ENCODE data around the gene TBCA.

- TF ChIP-seq POLR2A (conservative IDR thresholded peaks at IDR 0.05): no peak
- no peak for TF ChIP-seq HINFP (tag; conservative IDR thresholded peaks at IDR 0.05; ENCODE audit: low read depth)
- TF ChIP-seq ZNF133 (CRISPR knock-in tag; IDR thresholded peaks at IDR 0.05): no peak
- no peak for TF ChIP-seq NONO (IDR thresholded peaks at IDR 0.05; ENCODE audit: low read depth in 2 of 2, low read length in 1 of 2)
- TF ChIP-seq, protein P1, sequence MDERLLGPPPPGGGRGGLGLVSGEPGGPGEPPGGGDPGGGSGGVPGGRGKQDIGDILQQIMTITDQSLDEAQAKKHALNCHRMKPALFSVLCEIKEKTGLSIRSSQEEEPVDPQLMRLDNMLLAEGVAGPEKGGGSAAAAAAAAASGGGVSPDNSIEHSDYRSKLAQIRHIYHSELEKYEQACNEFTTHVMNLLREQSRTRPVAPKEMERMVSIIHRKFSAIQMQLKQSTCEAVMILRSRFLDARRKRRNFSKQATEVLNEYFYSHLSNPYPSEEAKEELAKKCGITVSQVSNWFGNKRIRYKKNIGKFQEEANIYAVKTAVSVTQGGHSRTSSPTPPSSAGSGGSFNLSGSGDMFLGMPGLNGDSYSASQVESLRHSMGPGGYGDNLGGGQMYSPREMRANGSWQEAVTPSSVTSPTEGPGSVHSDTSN (CRISPR knock-in tag; IDR thresholded peaks at IDR 0.05; ENCODE audit: low read depth): no peak
- TF ChIP-seq, protein P1 (tag; conservative IDR thresholded peaks at IDR 0.05; ENCODE audit: low read depth): no peak
- TF ChIP-seq TGIF2 (CRISPR knock-in tag; IDR thresholded peaks at IDR 0.05): no peak
- TF ChIP-seq, protein P2, sequence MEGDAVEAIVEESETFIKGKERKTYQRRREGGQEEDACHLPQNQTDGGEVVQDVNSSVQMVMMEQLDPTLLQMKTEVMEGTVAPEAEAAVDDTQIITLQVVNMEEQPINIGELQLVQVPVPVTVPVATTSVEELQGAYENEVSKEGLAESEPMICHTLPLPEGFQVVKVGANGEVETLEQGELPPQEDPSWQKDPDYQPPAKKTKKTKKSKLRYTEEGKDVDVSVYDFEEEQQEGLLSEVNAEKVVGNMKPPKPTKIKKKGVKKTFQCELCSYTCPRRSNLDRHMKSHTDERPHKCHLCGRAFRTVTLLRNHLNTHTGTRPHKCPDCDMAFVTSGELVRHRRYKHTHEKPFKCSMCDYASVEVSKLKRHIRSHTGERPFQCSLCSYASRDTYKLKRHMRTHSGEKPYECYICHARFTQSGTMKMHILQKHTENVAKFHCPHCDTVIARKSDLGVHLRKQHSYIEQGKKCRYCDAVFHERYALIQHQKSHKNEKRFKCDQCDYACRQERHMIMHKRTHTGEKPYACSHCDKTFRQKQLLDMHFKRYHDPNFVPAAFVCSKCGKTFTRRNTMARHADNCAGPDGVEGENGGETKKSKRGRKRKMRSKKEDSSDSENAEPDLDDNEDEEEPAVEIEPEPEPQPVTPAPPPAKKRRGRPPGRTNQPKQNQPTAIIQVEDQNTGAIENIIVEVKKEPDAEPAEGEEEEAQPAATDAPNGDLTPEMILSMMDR (IDR thresholded peaks at IDR 0.05 in 2 of 3, conservative IDR thresholded peaks at IDR 0.05 in 1 of 3; ENCODE audit: insufficient read depth in 2 of 3, low read depth in 1 of 3, low read length in 3 of 3): no peak
Measured at GRCh38 chr5:77670526-77670925, 105.6 kb downstream of the TBCA start.
